Amniotic epithelial cell (primary cell): ENCODE data around the gene TNK2.
"Not testable (repeated sequence)": the region's sequence is repeated elsewhere in the genome, so short reads cannot be mapped to it uniquely, and the experiment has no call there.

Experiments
- DNase-seq: peaks from one replicate; pipeline ENCODE4 v3.0.0-alpha.2; 2010; ENCODE audit warnings: low read depth

TNK2 gene

GRCh38 chr3:195821403-195822130 lies 86.8 kb downstream of the TNK2 start:
- DNase-seq, result no peak

- DNase-seq, result no peak
Measured at GRCh38 chr3:195820901-195821300, 87.5 kb downstream of the TNK2 start.

- no peak for DNase-seq
Measured at GRCh38 chr3:195820186-195820585, 88.2 kb downstream of the TNK2 start.

- no peak for DNase-seq
Measured at GRCh38 chr3:195818301-195818700, 90.0 kb downstream of the TNK2 start.

- no peak for DNase-seq
Measured at GRCh38 chr3:195817578-195818135, 90.7 kb downstream of the TNK2 start.

GRCh38 chr3:195816276-195816913 lies 92.0 kb downstream of the TNK2 start:
- not testable (repeated sequence) for DNase-seq

GRCh38 chr3:195815169-195815771 lies 93.1 kb downstream of the TNK2 start:
- peak; percentile 13 for DNase-seq

GRCh38 chr3:195813916-195814640 lies 94.3 kb downstream of the TNK2 start:
- no peak for DNase-seq
